ENCODE results near the gene ANKRD24.
"Not testable (repeated sequence)": the region's sequence is repeated elsewhere in the genome, so short reads cannot be mapped to it uniquely, and the experiment has no call there.

The ANKRD24 gene

DNA sequence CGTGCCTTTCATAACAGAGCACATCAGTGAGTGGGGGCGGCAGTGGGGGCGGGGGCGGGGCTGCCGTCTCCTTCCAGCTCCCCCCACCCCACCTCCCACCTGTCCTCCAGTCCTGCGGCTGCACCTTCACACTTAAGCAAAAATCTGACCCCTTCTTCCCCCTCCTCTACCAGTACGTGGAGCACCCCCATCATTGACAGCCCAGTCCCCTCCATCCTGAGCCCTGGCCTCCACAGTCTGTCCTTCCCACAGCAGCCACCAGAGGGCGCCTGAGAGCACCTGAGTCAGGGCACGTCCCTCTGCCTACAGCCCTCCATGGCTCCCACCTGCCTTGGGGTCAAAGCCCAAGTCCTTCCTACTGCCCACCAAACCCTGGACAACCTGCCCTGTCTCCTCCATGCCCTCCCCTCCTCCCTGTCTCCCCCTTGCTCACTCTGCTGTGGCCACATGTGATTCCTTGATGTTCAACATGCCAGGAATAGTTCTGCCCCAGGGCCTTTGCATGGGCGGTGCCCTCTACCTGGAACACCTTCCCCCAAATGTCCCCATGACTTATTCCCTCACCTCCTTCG lies 50.9 kb downstream of the ANKRD24 start:
- peak; percentile 50 to 74 (median 71) for DNase-seq

DNA sequence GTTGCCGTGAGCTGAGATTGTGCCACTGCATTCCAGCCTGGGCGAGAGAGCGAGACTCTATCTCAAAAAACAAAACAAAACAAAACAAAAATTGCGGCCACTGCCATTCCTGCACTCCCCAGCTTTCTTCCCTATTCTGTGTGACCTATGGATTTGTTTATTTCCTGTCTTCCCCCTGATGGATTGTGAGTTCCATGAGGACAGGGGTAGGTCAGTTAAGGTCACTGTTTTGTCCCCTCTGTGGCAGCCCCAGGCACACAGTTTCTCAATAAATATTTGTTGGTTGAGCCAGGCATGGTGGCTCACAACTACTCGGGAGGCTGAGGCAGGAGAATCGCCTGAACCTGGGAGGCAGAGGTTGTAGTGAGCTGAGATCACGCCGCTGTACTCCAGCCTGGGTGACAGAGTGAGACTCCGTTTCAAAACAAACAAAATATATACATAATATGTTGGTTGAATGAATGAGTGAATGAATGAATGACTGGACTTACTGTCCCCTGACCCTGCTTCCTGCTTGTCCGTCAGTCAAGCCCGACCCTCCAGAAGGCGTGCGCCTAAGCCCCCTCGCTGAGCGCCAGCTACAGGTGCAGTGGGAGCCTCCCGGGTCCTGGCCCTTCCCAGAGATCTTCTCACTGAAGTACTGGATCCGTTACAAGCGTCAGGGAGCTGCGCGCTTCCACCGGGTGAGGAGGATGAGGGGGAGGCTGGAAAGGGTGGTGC lies 51.8 kb downstream of the ANKRD24 start:
- DNase-seq, result no peak

DNA sequence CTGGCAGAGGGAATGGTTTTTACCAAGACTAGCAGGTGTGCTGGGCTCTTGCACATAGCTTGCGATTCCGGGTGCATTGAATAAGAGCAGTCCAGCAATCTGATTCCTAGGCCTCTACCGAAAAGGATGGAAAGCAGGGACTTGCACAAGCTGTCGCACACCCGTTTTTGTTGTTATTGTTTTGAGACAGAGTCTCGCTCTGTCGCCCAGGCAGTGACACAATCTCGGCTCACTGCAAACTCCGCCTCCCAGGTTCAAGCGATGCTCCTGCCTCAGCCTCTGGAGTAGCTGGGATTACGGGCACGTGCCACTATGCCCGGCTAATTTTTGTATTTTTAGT lies 52.3 kb downstream of the ANKRD24 start:
- DNase-seq, result no peak

DNA sequence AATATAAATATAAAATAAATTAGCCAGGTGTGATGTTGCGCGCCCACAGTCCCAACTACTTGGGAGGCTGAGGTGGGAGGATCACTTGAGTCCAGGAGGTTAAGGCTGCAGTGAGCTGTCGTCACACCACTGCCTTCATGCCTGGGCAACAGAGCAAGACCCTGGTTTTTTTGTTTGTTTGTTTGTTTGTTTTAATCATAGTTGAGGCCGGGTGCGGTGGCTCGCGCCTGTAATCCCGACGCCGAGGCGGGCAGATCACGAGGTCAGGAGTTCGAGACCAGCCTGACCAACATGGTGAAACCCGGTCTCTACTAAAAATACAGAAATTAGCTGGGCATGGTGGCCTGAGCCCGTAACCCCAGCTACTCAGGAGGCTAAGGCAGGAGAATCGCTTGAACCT lies 55.0 kb downstream of the ANKRD24 start:
- DNase-seq, result not testable (repeated sequence)

DNA sequence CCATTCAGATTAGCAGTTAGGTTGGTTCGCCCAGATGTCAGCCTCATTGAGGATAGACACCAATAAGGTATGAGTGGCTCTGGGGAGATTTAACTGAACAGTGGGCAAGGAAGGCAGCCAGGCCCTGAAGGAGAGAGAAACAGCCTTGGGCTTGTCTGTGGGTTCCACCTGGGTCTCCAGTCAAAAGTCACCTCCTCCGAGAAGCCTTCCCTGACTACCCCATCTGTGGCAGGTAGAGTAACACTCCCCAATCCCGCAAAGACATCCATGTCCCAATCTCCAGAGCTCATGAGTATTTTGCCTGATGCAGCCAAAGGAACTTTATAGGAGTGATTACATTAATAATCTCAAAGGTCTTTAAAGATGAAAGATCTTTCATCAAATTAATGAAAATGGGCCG lies 56.3 kb downstream of the ANKRD24 start:
- no peak for DNase-seq

DNA sequence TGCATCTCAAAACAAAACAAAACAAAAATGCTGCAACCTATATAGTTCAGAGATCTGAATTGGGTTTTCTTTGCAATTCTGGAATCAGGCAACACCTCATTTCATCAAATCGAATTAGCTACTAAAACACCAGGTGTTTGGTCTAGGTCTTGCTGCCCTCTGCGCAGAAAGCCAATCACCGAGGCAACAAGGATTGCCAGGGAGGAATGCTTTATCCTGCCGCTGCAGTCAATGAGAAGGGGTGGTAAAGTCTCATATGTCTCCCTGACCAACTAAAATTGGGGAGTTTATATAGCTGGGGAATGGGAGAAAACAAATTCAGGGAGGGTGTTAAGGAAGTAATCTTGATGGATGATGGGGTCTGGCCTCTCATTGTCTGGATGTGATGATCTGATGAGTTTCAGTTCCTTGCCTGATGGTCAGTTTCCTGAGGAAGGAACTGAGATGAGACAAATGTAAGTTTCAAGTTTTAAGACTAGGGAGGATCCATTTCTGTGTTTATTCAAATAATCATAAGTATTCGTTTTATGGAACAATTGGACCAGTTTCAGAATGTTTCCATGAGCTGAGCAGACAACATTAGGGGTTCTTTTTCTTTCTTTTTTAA lies 59.4 kb downstream of the ANKRD24 start:
- DNase-seq, result peak; percentile 47 to 70 (median 59)

DNA sequence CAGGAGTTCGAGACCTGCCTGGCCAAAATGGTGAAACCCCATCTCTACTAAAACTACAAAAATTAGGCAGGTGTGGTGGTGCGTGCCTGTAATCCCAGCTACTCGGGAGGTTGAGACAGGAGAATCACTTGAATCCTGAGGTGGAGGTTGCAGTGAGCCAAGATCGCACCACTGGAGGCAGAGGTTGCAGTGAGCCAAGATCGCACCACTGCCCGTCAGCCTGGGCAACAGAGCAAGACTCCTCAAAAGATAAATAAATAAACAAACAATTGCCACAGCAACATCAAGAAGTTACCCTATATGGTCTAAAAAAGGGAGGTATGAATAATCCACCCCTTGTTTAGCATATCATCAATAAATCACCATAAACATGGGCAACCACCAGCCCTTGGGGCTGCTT lies 63.4 kb downstream of the ANKRD24 start:
- not testable (repeated sequence) for DNase-seq

DNA sequence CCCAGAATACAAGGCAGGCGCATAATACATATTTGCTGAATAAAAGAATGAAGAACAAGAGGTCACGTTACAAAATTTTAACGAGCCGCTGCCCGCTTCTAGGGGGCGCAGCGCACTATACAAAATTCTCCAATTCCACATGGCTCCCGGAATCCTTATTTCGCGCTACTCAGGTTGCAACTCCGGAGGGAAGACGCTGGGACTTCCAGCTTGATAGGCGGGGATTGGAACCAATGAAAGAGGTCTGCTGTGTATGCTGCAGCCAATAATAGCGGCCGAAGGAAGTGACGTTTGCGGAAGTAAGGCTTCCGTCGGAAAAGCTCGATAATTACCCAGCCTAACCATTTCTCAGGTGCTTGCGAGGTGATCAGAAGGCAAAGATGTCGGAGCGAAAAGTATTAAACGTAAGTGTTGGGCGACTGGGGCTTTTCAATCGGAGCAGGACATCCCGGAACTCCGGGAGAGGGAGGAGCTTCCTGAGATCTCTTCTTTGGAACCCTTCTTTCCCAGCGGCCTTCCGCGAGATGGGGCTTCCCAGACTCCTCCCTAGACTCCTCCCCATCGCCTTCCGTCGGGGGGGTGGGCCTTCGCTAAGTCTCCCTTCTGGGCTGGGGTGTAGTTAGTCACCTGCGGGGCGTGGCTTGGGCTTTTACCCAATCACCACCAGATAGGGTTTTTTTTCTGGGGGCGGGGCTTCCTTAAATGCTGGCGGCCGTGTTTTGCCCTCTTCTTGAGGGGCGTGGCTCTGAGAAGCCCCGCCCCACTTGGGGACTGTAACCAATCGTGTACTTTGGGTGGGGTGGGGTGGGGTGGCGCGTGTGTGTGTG lies 64.5 kb downstream of the ANKRD24 start, which contains the start of gene YJU2:
Gene YJU2, plus strand, starts transcription at position 314 of the 827 bp plus-strand sequence. Its CDS starts 67 bp downstream, at position 381.
- peak; percentile 100 for DNase-seq

DNA sequence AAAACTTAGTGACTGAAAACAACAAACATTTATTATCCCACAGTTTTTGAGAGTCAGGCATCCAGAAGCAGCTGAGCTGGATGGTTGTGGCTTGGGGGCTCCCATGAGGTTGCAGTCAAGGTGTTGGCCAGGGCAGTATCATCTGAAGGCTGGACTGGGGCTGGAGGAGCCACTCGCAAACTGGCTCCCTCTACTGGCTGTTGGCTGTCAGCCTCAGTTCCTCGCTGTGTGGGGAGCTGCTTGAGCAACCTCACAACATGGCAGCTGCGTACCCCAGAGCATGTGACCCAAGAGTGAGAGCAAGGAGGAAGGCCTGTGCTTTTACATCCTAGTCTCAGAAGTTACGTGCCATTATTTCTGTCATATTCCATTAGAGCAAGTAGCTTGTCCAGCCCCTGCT lies 74.1 kb downstream of the ANKRD24 start:
- no peak for DNase-seq

DNA sequence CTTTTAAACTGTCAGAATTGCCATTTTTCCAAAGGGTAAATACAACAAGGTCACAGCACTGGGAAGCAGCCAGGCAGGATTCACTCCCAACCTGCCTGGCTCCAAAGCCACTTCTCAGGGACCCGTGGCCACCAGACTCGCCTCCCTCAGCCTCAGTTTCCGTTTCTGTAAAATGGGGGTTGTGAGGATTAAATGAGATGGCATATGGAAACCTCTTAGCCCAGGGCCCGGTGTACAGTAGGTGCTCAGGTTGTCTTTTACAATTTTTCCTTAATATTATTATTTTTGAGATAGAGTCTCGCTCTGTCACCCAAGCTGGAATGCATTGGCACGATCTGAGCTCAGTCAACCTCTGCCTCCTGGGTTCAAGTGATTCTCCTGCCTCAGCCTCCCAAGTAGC lies 74.5 kb downstream of the ANKRD24 start:
- no peak for DNase-seq

GRCh38 chr19:4258181-4258580 lies 75.7 kb downstream of the ANKRD24 start:
- no peak for DNase-seq

DNA sequence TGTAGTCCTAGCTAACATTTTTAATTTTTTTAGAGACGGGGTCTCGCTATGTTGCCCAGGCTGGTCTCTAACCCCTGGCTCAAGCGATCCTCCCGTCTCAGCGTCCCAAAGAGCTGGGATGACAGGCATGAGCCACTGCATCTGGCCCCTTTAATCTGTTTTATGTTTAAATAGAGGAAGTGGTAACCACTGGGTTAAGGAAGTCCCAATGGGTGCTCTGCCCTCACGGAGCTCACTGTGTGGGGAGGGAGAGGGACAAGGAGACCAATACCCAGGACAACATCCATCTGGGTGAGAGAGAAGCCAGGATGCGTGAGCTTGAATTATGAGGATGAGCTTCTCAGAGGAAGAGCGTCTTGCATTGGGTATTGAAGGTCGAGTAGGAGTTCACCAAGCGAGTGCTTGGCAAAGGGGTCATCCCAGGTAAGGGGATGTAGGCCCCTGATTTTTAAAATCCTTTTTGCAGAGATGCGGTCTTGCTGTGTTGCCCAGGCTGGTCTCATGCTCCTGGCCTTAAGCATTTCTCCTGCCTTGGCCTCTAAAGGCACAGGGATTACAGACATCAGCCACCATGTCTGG lies 78.2 kb downstream of the ANKRD24 start:
- DNase-seq, result peak; percentile 50 to 58 (median 51)

- no peak for DNase-seq
Measured at GRCh38 chr19:4264812-4265211, 82.3 kb downstream of the ANKRD24 start.

GRCh38 chr19:4266253-4267000 lies 83.9 kb downstream of the ANKRD24 start:
- DNase-seq, result peak; percentile 33 to 37 (median 35)

GRCh38 chr19:4267101-4267900 lies 84.8 kb downstream of the ANKRD24 start:
- DNase-seq, result peak; percentile 56 to 78 (median 63)

DNA sequence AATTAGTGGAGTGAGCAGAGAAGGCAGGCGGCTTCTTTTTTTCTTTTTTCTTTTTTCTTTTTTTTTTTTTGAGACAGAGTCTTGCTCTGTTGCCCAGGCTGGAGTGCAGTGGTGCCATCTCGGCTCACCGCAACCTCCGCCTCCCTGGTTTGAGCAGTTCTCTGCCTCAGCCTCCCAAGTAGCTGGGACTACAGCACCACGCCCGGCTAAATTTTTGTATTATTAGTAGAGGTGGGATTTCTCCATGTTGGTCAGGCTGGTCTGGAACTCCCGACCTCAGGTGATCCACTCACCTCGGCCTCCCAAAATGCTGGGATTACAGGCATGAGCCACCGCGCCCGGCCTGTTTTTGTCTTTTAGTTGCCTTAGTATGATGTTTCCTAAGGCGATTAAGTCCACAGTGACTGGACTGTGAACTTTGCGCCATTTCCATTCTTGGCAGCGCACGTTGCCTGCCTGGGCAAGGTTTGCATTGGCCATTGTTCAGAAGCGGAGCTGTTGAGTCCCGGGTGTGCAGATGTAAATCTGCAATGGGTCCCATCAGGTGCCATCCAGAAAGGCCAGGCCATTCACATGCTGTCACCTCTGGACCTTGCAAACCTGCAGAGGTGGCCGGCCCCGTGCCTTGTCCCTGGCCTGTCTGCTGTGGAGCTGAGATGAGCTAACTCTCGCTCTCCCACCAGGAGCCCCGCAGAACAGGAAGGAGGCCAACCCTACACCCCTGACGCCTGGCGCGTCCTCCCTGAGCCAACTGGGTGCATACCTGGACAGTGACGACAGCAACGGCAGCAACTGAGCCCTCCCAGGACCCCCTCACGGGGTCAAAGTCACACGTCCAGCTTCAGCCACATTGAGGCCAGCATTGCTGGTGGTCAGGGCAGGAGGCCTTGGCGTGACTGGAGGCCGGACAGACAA lies 85.7 kb downstream of the ANKRD24 start:
- no peak for DNase-seq

DNA sequence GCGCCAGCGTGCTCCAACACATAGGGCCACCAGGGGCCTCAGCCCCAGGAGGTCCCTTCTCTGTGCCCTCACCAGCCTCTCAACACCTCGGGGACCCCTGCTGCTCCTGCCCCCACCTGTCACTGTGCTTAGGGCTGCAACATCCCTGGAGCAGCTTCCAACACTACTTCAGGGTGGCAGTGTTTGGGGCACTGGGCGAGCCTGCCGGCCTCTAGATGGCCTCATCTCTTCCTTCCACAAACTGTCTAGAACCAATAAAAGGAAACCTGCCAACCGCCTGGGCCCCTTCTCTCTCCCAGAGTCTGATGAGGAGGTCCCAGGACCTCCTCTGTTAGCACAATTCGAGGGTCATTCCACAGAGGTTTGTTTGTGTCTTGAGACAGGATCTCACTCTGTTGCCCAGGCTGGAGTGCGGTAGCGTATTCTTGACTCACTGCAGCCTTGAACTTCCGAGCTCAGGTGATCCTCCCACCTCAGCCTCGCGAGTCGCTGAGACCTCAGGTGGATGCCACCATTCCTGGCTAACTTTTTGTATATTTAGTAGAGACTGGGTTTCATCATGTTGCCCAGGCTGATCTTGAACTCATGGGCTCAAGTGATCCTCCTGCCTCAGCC lies 86.4 kb downstream of the ANKRD24 start:
- DNase-seq, result no peak

DNA sequence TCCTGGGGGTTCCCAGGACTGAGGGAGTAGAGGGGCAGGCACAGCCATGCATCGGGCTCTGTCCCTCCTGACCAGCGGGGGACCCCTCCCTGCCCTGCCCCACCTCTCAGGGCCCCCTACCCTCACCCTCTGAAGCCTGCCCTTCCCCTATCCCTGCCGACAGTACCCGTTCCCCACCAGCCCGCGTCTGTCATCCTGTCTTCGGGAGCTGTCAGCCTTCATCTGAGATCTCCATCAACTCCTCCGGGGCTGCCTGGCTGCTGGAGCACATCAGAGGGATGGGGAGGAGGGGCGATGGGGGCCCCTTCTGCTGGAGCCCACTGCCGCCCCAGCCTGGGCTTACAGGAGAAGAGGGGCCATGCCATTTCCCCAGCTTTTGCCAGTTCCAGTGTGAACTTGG lies 90.4 kb downstream of the ANKRD24 start:
- DNase-seq, result no peak

DNA sequence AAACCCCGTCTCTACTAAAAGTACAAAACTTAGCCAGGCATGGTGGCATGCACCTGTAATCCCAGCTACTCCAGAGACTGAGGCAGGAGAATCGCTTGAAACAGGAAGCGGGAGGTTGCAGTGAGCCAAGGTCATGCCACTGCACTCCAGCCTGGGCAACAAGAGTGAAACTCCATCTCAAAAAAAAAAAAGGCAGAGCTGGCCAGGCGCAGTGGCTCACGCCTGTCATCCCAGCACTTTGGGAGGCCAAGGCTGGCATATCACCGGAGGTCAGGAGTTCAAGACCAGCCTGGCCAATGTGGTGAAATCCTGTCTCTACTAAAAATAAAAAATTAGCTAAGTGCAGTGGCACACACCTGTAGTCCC lies 91.8 kb downstream of the ANKRD24 start:
- not testable (repeated sequence) for DNase-seq

All from suppressor macrophage treated with lipopolysaccharide for 1 hour (primary cell).